A549 (cell line): ENCODE data around the gene TMEM185B. TPM values are rescaled to one million over a fixed set of nuclear protein-coding genes. Genes with fewer than 3 reads are reported as not detected.

Source experiments
- ATAC-seq, 2 experiments: fragments of 200-7000 bp in 1 of 2; fragments of >200 bp in 1 of 2; cut with Nextera tagmentation in 1 of 2; cut with Tn5 transposase in 1 of 2; 3 replicates each; pipeline versions ENCODE4 v1.8.0 to v1.9.1; 2018 to 2020; ENCODE audit warnings: mild to moderate bottlenecking in 1 of 2, moderate library complexity in 1 of 2
- CTCF ChIA-PET: fragments of 300-600 bp; sonication (Branson Sonifier 250); formaldehyde crosslinking; extraction: SDS; loops from one replicate; lab custom pipeline; 2021; ENCODE audit warnings: antibody characterized with exemption, inconsistent platforms; lab: Yijun Ruan, JAX
- POLR2A ChIA-PET: fragments of 350-600 bp; formaldehyde crosslinking; extraction: SDS; loops from one replicate; lab custom pipeline; 2021; ENCODE audit warnings: antibody characterized with exemption, inconsistent platforms; lab: Yijun Ruan, JAX
- DNase-seq, 2 experiments: peaks; one replicate each; pipeline versions ENCODE4 v3.0.0 to v3.0.0-alpha.2; 2011 to 2016; ENCODE audit warnings: low read depth in 1 of 2, low spot score in 1 of 2
- FAIRE-seq: peaks from 2 replicates; lab custom pipeline; 2011; peaks lifted over from hg19 to GRCh38; lab: Jason Lieb, UNC
- H3K27ac ChIP-seq, 2 experiments: fragments of >200 bp; sonication (Bioruptor Twin); formaldehyde crosslinking; 3 replicates each; pipeline ENCODE4 v1.5.1; 2016 to 2017
- H3K4me1 ChIP-seq: fragments of >200 bp; sonication (Bioruptor Twin); formaldehyde crosslinking; 3 replicates; pipeline ENCODE4 v1.6.1; 2016
- H3K4me2 ChIP-seq: fragments of >200 bp; sonication (Bioruptor Twin); formaldehyde crosslinking; 3 replicates; pipeline ENCODE4 v1.6.1; 2016
- H3K4me3 ChIP-seq: fragments of >200 bp; sonication (Bioruptor Twin); formaldehyde crosslinking; 3 replicates; pipeline ENCODE4 v1.5.1; 2016
- H3K9me3 ChIP-seq: fragments of >200 bp; sonication (Bioruptor Twin); formaldehyde crosslinking; 3 replicates; pipeline ENCODE4 v1.6.1; 2016
- FOSB ChIP-seq: fragments of 250-450 bp; sonication (Bioruptor Pico); IDR thresholded peaks from 2 replicates; pipeline ENCODE4 v1.5.0; 2020; ENCODE audit warnings: mild to moderate bottlenecking, moderate library complexity
- FOSL2 ChIP-seq, 2 experiments: fragments of 450-650 bp in 1 of 2; fragments of >200 bp in 1 of 2; sonication (Bioruptor Twin) in 1 of 2; formaldehyde crosslinking; IDR thresholded peaks; 2 replicates each; pipeline versions ENCODE4 v1.5.0 to v1.6.1; 2016 to 2020; ENCODE audit warnings: mild to moderate bottlenecking in 1 of 2, moderate library complexity in 1 of 2
- HDAC2 ChIP-seq: fragments of 200-600 bp; sonication (generic); IDR thresholded peaks from 2 replicates; pipeline ENCODE4 v1.6.1; 2016
- HOXB13 ChIP-seq: fragments of 250-450 bp; sonication (Bioruptor Pico); IDR thresholded peaks from 2 replicates; pipeline ENCODE4 v1.5.0; 2020; ENCODE audit warnings: low read depth, mild to moderate bottlenecking, moderate library complexity
- KDM5A ChIP-seq: fragments of 200-600 bp; sonication (generic); IDR thresholded peaks from 2 replicates; pipeline ENCODE4 v1.6.1; 2016; ENCODE audit warnings: antibody characterized with exemption, mild to moderate bottlenecking
- MAZ ChIP-seq: fragments of 150-350 bp; IDR thresholded peaks from 2 replicates; pipeline ENCODE4 v1.6.1; 2014; ENCODE audit warnings: antibody characterized with exemption, low read depth, low read length, borderline replicate concordance
- RARB ChIP-seq: fragments of 250-450 bp; sonication (Bioruptor Pico); IDR thresholded peaks from 2 replicates; pipeline ENCODE4 v1.8.0; 2021; ENCODE audit warnings: mild to moderate bottlenecking, moderate library complexity
- SMC3 ChIP-seq: fragments of >200 bp; sonication (Bioruptor Twin); formaldehyde crosslinking; IDR thresholded peaks from 3 replicates; pipeline ENCODE4 v1.6.1; 2018; ENCODE audit warnings: inconsistent platforms
- SREBF2 ChIP-seq: fragments of 450-650 bp; IDR thresholded peaks from 2 replicates; pipeline ENCODE4 v1.6.1; 2014; ENCODE audit warnings: mild to moderate bottlenecking, moderate library complexity
- ZC3H11A ChIP-seq: fragments of 450-650 bp; IDR thresholded peaks from 2 replicates; pipeline ENCODE4 v1.6.1; 2014; ENCODE audit warnings: antibody characterized with exemption, mild to moderate bottlenecking
- whole genome bisulfite sequencing: methylation state at CpG from one replicate; pipeline ENCODE4 v1.1.6; 2017; ENCODE audit errors: missing lambda C conversion rate; 5-methylcytosine and 5-hydroxymethylcytosine counted together
- polyA plus RNA-seq, 4 experiments: library from polyadenylated mRNA; depleted of rRNA in 3 of 4; stranded (reverse); fragments of >200 nt; fragmentation: RNase III in 1 of 4; extraction: RNeasy Plus Mini Kit Qiagen cat#74134 plus additional on column Dnase treatment in 1 of 4; gene quantifications; 2 replicates in 3 of 4; 3 replicates in 1 of 4; pipeline ENCODE4 v1.2.3, GENCODE V29; 2011 to 2017
- TF ChIP-seq, protein P1 (sequence below): fragments of >200 bp; sonication (Bioruptor Twin); formaldehyde crosslinking; IDR thresholded peaks from 3 replicates; pipeline ENCODE4 v1.5.1; 2016
- TF ChIP-seq, protein P2 (sequence below): fragments of 200-600 bp; sonication (generic); IDR thresholded peaks from 2 replicates; pipeline ENCODE4 v1.6.1; 2016; ENCODE audit warnings: antibody characterized with exemption, mild to moderate bottlenecking, moderate library complexity
- TF ChIP-seq, protein P3 (sequence below): IDR thresholded peaks from 2 replicates; pipeline ENCODE4 v1.6.1; 2012; ENCODE audit warnings: low read depth, borderline replicate concordance
- TF ChIP-seq, protein P4 (sequence below): fragments of >200 bp; sonication (Bioruptor Twin); formaldehyde crosslinking; IDR thresholded peaks from 3 replicates; pipeline ENCODE4 v1.6.1; 2016
- TF ChIP-seq, protein P5 (sequence below): IDR thresholded peaks from 2 replicates; pipeline ENCODE4 v1.6.1; 2012
- TF ChIP-seq, protein P6 (sequence below): fragments of 150-350 bp; IDR thresholded peaks from 2 replicates; pipeline ENCODE4 v1.6.1; 2014; ENCODE audit warnings: low read depth, mild to moderate bottlenecking, low read length

TMEM185B gene
- polyA plus RNA-seq, 2 of the 4 experiments (the other 2 are of a cell fraction) = 30.3 to 41.8 TPM

DNA sequence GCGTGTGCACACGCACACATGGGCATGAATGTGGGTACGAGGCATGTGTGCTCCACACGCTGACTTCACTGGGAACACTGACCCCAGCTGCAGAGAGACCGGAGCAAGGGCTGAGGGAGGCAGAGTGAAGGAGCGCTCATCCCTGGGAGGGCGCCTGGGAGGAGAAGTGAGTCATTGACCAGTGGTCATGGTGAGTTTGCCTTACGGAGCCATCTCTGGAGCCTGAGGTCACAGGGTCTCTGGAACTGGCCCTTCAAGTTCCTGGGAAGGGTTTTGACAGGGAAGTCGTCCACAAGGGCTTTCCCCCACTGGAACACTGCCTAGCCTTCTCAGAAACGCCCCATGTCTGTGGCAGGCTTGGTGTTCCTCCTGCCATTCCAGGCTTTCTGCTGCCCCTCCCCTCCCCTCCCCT, 14.3 kb upstream of the TMEM185B start:
- TF ChIP-seq FOSL2 (IDR thresholded peaks at IDR 0.05) (peak; percentile 40), FOSL2 (CRISPR knock-in tag; IDR thresholded peaks at IDR 0.05) (peak; percentile 78), HDAC2 (no peak)
- Histone ChIP-seq H3K4me3 (no peak overlapping the region), H3K4me2 (peak overlapping the region; percentile 82), H3K9me3 (no peaks in the 10 kb centered on the region), H3K27ac (peak overlapping the region; percentile 72 to 88; a peak in 5 of 6 replicates), H3K4me1 (peaks cover 39% of the 10 kb centered on the region)
- 36% methylated on average over 10 of the region's 10 CpGs for WGBS
- ATAC-seq = peak; percentile 73 to 81
- FAIRE-seq = no peak
- DNase-seq = peak; percentile 70 to 73
- ChIA-PET POLR2A (no interaction called here), CTCF (no interaction called here)

DNA sequence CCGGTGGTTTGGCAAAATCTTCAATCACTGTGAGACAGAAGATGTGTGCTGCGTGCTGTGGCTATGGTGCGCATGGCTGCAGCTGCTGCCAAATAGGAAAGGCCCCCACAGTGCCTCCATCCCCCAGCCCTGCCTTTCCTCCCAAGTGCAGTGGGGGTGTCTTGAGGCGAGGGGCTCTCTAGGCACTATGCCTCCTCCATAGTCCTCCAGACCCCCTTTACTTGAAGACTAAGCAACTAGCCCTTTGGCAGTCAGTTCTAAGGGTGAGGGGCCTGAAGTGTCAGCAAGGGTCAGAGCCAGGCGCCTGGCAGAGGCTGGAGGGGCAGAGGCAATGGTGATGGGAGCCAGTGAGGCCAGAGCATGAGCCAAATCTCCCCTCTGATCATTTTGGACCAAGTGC, 13.6 kb upstream of the TMEM185B start:
- no peak for FAIRE-seq
- peak overlapping the region in 1 of 2 experiments; percentile 88; a peak in 3 of 6 replicates for H3K27ac ChIP-seq

More for the DNA sequence above, 13.6 kb upstream of the TMEM185B start:
- H3K4me1 ChIP-seq = peaks cover 39% of the 10 kb centered on the region
- H3K4me3 ChIP-seq = no peak overlapping the region
- WGBS = 91% methylated on average over 5 of the region's 5 CpGs
- TF ChIP-seq, protein P1, sequence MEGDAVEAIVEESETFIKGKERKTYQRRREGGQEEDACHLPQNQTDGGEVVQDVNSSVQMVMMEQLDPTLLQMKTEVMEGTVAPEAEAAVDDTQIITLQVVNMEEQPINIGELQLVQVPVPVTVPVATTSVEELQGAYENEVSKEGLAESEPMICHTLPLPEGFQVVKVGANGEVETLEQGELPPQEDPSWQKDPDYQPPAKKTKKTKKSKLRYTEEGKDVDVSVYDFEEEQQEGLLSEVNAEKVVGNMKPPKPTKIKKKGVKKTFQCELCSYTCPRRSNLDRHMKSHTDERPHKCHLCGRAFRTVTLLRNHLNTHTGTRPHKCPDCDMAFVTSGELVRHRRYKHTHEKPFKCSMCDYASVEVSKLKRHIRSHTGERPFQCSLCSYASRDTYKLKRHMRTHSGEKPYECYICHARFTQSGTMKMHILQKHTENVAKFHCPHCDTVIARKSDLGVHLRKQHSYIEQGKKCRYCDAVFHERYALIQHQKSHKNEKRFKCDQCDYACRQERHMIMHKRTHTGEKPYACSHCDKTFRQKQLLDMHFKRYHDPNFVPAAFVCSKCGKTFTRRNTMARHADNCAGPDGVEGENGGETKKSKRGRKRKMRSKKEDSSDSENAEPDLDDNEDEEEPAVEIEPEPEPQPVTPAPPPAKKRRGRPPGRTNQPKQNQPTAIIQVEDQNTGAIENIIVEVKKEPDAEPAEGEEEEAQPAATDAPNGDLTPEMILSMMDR = no peak
- TF ChIP-seq FOSB (CRISPR knock-in tag) (no peak), SREBF2 (no peak), RARB (CRISPR knock-in tag) (no peak), HOXB13 (CRISPR knock-in tag) (no peak), MAZ (no peak), SMC3 (no peak), ZC3H11A (no peak), KDM5A (no peak)
- TF ChIP-seq, protein P2, sequence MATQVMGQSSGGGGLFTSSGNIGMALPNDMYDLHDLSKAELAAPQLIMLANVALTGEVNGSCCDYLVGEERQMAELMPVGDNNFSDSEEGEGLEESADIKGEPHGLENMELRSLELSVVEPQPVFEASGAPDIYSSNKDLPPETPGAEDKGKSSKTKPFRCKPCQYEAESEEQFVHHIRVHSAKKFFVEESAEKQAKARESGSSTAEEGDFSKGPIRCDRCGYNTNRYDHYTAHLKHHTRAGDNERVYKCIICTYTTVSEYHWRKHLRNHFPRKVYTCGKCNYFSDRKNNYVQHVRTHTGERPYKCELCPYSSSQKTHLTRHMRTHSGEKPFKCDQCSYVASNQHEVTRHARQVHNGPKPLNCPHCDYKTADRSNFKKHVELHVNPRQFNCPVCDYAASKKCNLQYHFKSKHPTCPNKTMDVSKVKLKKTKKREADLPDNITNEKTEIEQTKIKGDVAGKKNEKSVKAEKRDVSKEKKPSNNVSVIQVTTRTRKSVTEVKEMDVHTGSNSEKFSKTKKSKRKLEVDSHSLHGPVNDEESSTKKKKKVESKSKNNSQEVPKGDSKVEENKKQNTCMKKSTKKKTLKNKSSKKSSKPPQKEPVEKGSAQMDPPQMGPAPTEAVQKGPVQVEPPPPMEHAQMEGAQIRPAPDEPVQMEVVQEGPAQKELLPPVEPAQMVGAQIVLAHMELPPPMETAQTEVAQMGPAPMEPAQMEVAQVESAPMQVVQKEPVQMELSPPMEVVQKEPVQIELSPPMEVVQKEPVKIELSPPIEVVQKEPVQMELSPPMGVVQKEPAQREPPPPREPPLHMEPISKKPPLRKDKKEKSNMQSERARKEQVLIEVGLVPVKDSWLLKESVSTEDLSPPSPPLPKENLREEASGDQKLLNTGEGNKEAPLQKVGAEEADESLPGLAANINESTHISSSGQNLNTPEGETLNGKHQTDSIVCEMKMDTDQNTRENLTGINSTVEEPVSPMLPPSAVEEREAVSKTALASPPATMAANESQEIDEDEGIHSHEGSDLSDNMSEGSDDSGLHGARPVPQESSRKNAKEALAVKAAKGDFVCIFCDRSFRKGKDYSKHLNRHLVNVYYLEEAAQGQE = no peak
- TF ChIP-seq, protein P3, sequence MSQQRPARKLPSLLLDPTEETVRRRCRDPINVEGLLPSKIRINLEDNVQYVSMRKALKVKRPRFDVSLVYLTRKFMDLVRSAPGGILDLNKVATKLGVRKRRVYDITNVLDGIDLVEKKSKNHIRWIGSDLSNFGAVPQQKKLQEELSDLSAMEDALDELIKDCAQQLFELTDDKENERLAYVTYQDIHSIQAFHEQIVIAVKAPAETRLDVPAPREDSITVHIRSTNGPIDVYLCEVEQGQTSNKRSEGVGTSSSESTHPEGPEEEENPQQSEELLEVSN = no peak
- TF ChIP-seq, protein P4, sequence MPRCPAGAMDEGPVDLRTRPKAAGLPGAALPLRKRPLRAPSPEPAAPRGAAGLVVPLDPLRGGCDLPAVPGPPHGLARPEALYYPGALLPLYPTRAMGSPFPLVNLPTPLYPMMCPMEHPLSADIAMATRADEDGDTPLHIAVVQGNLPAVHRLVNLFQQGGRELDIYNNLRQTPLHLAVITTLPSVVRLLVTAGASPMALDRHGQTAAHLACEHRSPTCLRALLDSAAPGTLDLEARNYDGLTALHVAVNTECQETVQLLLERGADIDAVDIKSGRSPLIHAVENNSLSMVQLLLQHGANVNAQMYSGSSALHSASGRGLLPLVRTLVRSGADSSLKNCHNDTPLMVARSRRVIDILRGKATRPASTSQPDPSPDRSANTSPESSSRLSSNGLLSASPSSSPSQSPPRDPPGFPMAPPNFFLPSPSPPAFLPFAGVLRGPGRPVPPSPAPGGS = no peak
- TF ChIP-seq, protein P5, sequence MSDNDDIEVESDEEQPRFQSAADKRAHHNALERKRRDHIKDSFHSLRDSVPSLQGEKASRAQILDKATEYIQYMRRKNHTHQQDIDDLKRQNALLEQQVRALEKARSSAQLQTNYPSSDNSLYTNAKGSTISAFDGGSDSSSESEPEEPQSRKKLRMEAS = no peak
- TF ChIP-seq, protein P6, sequence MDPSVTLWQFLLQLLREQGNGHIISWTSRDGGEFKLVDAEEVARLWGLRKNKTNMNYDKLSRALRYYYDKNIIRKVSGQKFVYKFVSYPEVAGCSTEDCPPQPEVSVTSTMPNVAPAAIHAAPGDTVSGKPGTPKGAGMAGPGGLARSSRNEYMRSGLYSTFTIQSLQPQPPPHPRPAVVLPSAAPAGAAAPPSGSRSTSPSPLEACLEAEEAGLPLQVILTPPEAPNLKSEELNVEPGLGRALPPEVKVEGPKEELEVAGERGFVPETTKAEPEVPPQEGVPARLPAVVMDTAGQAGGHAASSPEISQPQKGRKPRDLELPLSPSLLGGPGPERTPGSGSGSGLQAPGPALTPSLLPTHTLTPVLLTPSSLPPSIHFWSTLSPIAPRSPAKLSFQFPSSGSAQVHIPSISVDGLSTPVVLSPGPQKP = no peak
- DNase-seq (no peak), ATAC-seq (no peak)
- H3K9me3 ChIP-seq = no peaks in the 10 kb centered on the region
- H3K4me2 ChIP-seq = no peak overlapping the region; the same call in 2 of the 3 replicates
- ChIA-PET CTCF (no interaction called here), POLR2A (no interaction called here)
